ENCODE measurements around the gene ALG13.
"Not testable (repeated sequence)": the region's sequence is repeated elsewhere in the genome, so short reads cannot be mapped to it uniquely, and the experiment has no call there.

Gene ALG13

DNA sequence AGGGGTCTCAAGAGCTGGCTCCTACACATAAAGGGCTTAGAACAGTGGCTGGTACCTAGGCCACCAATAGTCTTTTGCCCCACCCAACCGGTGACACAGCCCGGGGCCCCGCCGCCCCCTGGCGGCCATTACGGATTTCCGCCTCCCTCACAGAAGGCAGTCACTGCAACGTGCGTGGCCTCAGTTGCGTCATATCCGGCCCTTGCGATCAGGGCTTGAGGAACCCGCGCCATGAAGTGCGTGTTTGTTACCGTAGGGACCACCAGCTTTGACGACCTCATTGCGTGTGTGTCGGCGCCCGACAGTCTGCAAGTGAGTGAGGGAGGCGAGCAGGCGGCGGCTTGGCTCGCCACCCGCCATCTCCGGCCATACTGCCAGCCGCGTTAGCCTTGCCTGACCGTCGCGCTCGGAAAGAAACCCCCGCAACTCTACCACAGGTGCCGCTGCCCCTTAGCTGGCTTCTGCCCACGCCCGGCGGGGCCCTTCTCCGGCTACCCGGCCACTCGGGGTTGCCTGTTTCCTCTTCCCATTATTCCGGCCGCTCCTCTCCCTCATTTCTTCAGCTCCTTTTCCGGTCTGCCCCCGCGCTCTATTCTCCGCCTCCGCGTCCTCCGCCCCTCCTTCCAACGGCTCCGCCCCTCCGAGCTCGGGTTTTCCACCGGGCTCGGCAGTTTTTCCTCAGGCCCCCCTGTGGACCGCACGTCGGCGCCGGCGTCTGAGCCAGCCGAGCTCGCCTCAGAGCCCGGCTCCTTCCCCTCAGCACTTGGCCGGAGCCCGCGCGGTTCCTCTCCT is at the start of gene ALG13:
Gene ALG13, plus strand, starts transcription at position 183 of the 792 bp plus-strand sequence. Its CDS starts 49 bp downstream, at position 232.
- Histone ChIP-seq H3K36me3 (ENCODE audit: insufficient read depth, low read length) (peaks cover 9% of the 10 kb centered on the region), H2AFZ (ENCODE audit: low read depth, low read length) (peak within 1 kb of the TSS; percentile 36)

DNA sequence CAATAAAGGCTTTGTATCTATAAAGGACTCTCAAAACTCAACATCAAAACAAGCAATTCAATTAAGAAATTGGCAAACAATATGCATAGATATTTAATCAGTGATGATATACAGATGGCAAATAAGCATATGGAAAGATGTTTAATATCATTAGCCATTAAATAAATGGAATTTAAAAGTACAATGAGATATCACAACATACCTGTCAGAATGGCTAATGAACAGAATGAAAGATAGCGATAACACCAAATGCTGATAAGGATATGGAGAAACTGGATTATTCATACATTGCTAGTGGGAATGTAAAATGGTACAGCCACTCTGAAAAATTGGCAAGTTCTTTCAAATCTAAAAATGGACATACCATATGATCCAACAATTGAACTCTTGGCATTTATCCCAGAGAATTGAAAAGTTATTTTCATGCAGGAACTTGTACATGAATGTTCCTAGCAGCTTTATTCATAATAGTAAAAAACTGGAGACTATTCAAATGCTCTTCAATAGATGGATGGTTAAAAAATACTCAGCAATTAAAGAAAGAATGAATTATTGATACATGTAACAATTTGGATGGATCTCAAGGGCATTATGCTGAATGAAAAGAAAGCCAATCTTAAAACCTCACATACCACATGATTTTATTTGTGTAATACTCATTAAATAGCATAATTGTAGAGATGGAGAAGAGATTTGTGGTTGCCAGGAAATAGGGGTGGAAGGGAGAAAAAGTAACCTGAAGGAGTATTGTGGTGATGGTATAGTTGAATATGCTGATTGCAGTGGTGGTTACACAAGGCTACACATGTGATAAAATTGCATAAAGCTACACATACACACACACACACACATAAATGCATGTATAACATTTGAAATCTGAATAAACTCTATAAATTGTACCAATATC is 45.9 kb upstream of the ALG13 start:
- no peaks in the 10 kb centered on the region for H3K27me3 ChIP-seq (ENCODE audit: insufficient read depth, low read length)

More for the DNA sequence above, at the start of gene ALG13:
- Histone ChIP-seq H3K4me3 (ENCODE audit: low read length) (peak within 1 kb of the TSS; percentile 68), H3K4me1 (ENCODE audit: insufficient read depth, low read length) (peaks cover 9% of the 10 kb centered on the region), H3K27me3 (ENCODE audit: insufficient read depth, low read length) (no peaks in the 10 kb centered on the region), H3K9me3 (ENCODE audit: low read length) (no peaks in the 10 kb centered on the region)

DNA sequence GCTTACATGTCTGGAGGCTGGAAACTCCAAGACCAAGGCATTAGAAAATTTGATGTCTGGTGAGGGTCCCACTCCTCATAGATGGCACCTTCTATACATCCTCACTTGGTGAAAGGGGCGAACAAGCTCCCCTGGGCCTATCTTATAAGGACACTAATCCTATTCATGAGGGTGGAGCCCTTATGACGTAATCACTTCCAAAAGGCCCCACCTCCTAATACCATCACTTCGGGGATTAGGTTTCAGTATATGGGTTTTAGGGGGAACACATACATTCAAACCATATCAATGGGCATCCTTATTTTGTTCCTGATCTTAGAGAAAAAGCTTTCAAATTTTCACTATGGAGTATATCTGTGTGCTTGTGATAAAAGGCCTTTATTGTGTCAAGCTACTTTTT is 39.0 kb upstream of the ALG13 start:
- H3K9me3 ChIP-seq (ENCODE audit: low read length): no peaks in the 10 kb centered on the region
- no peak overlapping the region for H2AFZ ChIP-seq (ENCODE audit: low read depth, low read length)
- H3K36me3 ChIP-seq (ENCODE audit: insufficient read depth, low read length): no peaks in the 10 kb centered on the region
- no peaks in the 10 kb centered on the region for H3K27me3 ChIP-seq (ENCODE audit: insufficient read depth, low read length)
- no peaks in the 10 kb centered on the region for H3K4me1 ChIP-seq (ENCODE audit: insufficient read depth, low read length)
- H3K4me3 ChIP-seq (ENCODE audit: low read length): no peak overlapping the region

More for the DNA sequence above, 45.9 kb upstream of the ALG13 start:
- no peak overlapping the region for H3K4me3 ChIP-seq (ENCODE audit: low read length)
- no peaks in the 10 kb centered on the region for H3K4me1 ChIP-seq (ENCODE audit: insufficient read depth, low read length)
- no peak overlapping the region for H2AFZ ChIP-seq (ENCODE audit: low read depth, low read length)
- no peaks in the 10 kb centered on the region for H3K9me3 ChIP-seq (ENCODE audit: low read length)
- no peaks in the 10 kb centered on the region for H3K36me3 ChIP-seq (ENCODE audit: insufficient read depth, low read length)

DNA sequence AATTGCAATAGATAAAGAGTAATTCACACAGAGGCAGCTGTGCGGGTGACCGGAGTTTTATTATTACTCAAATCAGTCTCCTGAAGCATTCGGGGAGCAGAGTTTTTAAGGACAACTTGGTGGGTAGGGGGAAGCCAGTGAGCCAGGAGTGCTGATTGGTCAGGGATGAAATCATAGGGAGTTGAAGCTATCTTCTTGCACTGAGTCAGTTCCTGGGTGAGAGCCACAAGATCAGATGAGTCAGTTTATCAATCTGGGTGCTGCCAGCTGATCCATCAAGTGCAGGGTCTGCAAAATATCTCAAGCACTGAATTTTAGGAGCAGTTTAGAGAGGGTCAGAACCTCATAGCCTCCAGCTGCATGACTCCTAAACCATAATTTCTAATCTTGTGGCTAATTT is 35.8 kb upstream of the ALG13 start:
- not testable (repeated sequence) for H3K4me1 ChIP-seq (ENCODE audit: insufficient read depth, low read length); H3K27me3 ChIP-seq (ENCODE audit: insufficient read depth, low read length); H3K9me3 ChIP-seq (ENCODE audit: low read length); H3K4me3 ChIP-seq (ENCODE audit: low read length); H3K36me3 ChIP-seq (ENCODE audit: insufficient read depth, low read length); H2AFZ ChIP-seq (ENCODE audit: low read depth, low read length)

DNA sequence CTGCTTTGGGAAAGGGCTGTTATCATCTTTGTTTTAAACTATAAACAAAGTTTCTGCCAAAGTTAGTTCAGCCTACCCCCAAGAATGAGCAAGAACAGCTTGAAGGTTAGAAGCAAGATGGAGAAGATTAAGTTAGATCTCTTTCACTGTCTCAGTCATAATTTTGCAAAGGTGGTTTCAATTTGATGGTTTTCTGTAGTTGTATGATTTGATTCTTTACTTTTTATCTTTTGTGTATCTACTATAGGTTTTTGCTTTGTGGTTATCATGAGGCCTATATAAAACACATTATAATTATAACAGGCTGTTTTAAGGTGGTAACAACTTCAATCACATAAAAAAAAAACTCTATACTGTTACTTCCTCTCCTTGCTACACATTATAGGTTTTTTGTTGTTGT is 35.4 kb upstream of the ALG13 start:
- Histone ChIP-seq H3K4me1 (ENCODE audit: insufficient read depth, low read length) (no peaks in the 10 kb centered on the region), H3K36me3 (ENCODE audit: insufficient read depth, low read length) (no peaks in the 10 kb centered on the region), H3K9me3 (ENCODE audit: low read length) (no peaks in the 10 kb centered on the region), H3K4me3 (ENCODE audit: low read length) (no peak overlapping the region), H2AFZ (ENCODE audit: low read depth, low read length) (no peak overlapping the region), H3K27me3 (ENCODE audit: insufficient read depth, low read length) (no peaks in the 10 kb centered on the region)

DNA sequence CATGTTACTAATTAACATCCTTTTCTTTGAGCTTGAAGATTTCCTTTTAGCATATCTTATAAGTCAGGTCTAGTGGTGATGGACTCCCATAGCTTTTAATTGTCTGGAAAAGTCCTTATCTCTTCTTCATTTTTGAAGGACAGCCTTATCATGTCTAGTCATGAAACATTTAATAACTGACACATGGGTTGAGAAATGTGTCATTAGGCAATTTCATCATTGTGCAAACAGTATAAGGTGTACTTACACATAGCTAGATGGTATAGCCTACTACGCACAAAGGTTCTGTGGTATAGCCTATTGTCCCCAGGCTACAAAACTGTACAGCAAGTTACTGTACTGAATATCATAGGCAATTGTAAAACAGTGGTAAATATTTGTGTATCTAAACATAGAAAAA is 34.5 kb upstream of the ALG13 start:
- H3K4me1 ChIP-seq (ENCODE audit: insufficient read depth, low read length): no peaks in the 10 kb centered on the region
- no peaks in the 10 kb centered on the region for H3K9me3 ChIP-seq (ENCODE audit: low read length)
- H3K36me3 ChIP-seq (ENCODE audit: insufficient read depth, low read length): no peaks in the 10 kb centered on the region
- no peak overlapping the region for H3K4me3 ChIP-seq (ENCODE audit: low read length)
- no peak overlapping the region for H2AFZ ChIP-seq (ENCODE audit: low read depth, low read length)
- H3K27me3 ChIP-seq (ENCODE audit: insufficient read depth, low read length): no peaks in the 10 kb centered on the region

DNA sequence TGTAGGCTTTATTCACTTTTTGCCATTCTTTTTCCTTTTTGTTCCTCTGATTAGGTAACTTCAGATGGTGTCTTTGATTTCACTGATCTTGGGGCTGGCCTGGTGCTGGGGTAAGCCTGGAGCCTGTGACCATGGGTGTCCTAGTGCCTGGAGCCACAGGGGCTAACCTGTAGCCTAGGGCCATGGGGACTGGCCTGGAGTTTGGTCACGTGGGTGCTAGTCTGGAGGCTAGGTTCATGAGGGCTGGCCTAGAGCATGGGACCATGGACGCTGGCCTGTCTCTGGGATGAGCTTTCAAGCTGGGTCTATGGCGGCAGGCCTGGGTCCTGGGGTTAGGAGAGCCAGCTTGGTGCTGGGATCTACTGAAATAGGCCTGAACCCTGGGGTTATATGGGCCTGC is 32.2 kb upstream of the ALG13 start:
- Histone ChIP-seq H3K9me3 (ENCODE audit: low read length) (no peaks in the 10 kb centered on the region), H3K27me3 (ENCODE audit: insufficient read depth, low read length) (no peaks in the 10 kb centered on the region)

DNA sequence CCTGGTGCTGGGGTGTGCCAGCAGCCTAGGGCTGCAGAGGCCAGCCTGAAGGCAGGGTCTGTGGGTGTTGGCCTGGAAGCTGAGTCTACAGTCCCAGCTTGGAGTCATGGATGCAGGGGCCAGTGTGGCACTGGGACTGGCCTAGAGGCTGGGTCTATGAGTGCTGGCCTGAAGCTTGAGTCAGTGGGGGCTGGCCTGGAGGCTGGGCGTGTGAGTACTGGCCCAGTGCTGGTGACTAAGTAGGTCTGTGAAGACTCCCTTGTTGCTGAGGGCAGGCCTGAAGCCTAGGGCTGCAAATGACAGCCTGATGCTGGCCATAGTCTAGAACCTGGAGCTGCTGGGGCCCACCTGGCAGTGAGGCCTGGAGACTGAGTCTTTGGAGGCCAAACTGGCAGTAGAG is 31.3 kb upstream of the ALG13 start:
- Histone ChIP-seq H3K4me1 (ENCODE audit: insufficient read depth, low read length) (no peaks in the 10 kb centered on the region), H3K36me3 (ENCODE audit: insufficient read depth, low read length) (no peaks in the 10 kb centered on the region), H3K9me3 (ENCODE audit: low read length) (no peaks in the 10 kb centered on the region), H3K27me3 (ENCODE audit: insufficient read depth, low read length) (no peaks in the 10 kb centered on the region), H2AFZ (ENCODE audit: low read depth, low read length) (no peak overlapping the region), H3K4me3 (ENCODE audit: low read length) (no peak overlapping the region)

More for the DNA sequence above, 32.2 kb upstream of the ALG13 start:
- Histone ChIP-seq H2AFZ (ENCODE audit: low read depth, low read length) (no peak overlapping the region), H3K4me3 (ENCODE audit: low read length) (no peak overlapping the region), H3K4me1 (ENCODE audit: insufficient read depth, low read length) (no peaks in the 10 kb centered on the region), H3K36me3 (ENCODE audit: insufficient read depth, low read length) (no peaks in the 10 kb centered on the region)

DNA sequence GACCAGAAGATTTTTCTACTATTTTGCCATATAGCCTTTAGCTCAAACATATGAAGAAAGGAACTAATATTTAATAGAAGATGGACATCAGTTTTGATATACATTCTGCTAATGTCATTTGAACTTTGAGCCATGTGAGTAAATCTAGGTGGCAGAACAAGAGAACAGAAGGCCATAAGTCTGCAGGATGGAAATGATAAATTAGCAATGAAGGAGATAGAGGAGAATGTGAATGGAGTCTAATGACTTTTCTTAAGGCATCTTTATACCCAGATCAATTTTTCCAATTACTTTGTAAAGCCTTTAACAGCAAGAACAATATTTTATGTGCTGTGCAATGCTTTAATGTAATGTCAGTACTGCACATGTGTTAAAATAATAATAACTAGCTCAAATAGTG is 30.1 kb upstream of the ALG13 start:
- H2AFZ ChIP-seq (ENCODE audit: low read depth, low read length): no peak overlapping the region
- H3K4me1 ChIP-seq (ENCODE audit: insufficient read depth, low read length): no peaks in the 10 kb centered on the region
- H3K4me3 ChIP-seq (ENCODE audit: low read length): no peak overlapping the region
- no peaks in the 10 kb centered on the region for H3K36me3 ChIP-seq (ENCODE audit: insufficient read depth, low read length)
- H3K9me3 ChIP-seq (ENCODE audit: low read length): no peaks in the 10 kb centered on the region
- no peaks in the 10 kb centered on the region for H3K27me3 ChIP-seq (ENCODE audit: insufficient read depth, low read length)

DNA sequence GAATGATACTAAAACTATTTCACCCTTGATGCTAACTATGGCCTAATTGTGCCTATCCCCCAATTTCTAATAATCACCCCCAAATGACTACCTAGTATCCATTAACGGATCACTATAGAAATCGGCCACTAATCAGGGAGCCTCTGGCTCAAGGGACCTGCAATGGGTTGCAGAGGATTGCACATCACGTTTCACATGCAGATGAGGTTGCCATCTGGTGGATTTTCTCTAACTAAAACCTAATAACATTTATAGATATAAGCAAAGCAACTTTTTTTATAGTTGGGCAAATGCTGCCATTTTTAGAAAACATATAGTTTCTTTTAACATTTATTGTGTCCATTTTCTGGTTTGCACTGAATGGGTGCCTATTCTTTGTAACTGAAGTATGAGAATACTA is 28.3 kb upstream of the ALG13 start:
- H3K27me3 ChIP-seq (ENCODE audit: insufficient read depth, low read length): no peaks in the 10 kb centered on the region
- H3K36me3 ChIP-seq (ENCODE audit: insufficient read depth, low read length): no peaks in the 10 kb centered on the region
- H2AFZ ChIP-seq (ENCODE audit: low read depth, low read length): no peak overlapping the region
- no peaks in the 10 kb centered on the region for H3K4me1 ChIP-seq (ENCODE audit: insufficient read depth, low read length)
- no peaks in the 10 kb centered on the region for H3K9me3 ChIP-seq (ENCODE audit: low read length)
- no peak overlapping the region for H3K4me3 ChIP-seq (ENCODE audit: low read length)

DNA sequence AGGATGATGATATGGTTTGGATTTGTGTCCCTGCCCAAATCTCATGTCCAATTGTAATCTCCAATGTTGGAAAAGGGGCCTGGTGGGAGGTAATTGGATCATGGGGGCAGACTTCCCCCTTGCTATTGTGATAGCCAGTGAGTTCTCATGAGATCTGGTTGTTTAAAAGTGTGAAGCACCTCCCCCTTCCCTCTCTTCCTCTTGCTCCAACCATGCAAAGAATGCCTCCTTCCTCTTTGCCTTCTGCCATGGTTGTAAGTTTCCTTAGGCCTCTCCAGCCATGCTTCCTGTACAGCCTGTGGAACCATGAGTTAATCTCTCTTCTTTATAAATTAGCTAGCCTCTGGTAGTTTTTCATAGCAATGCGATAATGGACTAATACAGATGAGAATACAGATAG is 19.7 kb upstream of the ALG13 start:
- H3K9me3 ChIP-seq (ENCODE audit: low read length): no peaks in the 10 kb centered on the region
- H3K36me3 ChIP-seq (ENCODE audit: insufficient read depth, low read length): no peaks in the 10 kb centered on the region
- no peaks in the 10 kb centered on the region for H3K4me1 ChIP-seq (ENCODE audit: insufficient read depth, low read length)
- H3K4me3 ChIP-seq (ENCODE audit: low read length): no peak overlapping the region
- H2AFZ ChIP-seq (ENCODE audit: low read depth, low read length): no peak overlapping the region
- H3K27me3 ChIP-seq (ENCODE audit: insufficient read depth, low read length): no peaks in the 10 kb centered on the region

DNA sequence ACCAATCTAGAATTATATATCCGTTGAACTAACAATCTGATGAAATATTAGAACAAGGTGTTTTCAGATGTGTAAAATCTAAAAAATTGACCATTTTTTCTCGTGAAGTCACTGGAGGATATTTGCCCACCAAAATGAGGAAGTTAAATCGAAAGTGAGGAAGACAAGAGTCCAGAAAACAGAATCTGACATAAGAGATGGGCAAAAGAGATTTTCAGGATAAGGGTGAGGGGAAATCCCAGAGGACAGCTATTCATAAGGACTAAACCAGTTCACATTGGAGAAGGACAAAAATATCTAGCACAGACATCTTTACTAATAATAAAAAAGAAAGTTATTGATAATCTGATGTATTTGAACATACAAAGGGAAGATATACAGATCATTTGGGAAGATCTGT is 18.7 kb upstream of the ALG13 start:
- Histone ChIP-seq H3K9me3 (ENCODE audit: low read length) (no peaks in the 10 kb centered on the region), H3K36me3 (ENCODE audit: insufficient read depth, low read length) (no peaks in the 10 kb centered on the region), H2AFZ (ENCODE audit: low read depth, low read length) (no peak overlapping the region), H3K4me1 (ENCODE audit: insufficient read depth, low read length) (no peaks in the 10 kb centered on the region), H3K27me3 (ENCODE audit: insufficient read depth, low read length) (no peaks in the 10 kb centered on the region), H3K4me3 (ENCODE audit: low read length) (no peak overlapping the region)

DNA sequence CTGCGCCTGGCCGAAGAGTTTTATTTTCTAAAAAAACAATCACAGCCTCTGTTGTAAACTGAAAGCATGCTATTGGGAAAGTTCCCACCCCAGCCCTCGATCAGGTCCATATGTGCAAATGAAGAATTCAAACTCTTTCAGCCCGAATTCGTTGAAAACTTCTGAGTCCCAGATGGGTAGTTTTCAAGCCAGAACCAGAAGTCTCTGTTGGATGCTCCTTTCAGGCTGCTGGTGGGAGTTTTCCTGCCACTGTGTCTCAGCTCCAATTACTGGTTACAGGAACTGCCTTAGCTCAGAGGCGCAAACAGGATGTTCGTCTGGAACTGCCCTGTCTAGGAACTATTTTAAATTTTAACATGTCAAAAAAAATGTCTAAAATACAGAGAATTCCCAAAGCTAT is 9.3 kb upstream of the ALG13 start:
- Histone ChIP-seq H3K4me3 (ENCODE audit: low read length) (no peak overlapping the region), H3K4me1 (ENCODE audit: insufficient read depth, low read length) (no peaks in the 10 kb centered on the region), H2AFZ (ENCODE audit: low read depth, low read length) (no peak overlapping the region), H3K36me3 (ENCODE audit: insufficient read depth, low read length) (no peaks in the 10 kb centered on the region), H3K27me3 (ENCODE audit: insufficient read depth, low read length) (no peaks in the 10 kb centered on the region), H3K9me3 (ENCODE audit: low read length) (no peaks in the 10 kb centered on the region)

Data from neuron (in vitro differentiated cells).